GM12891 (cell line): ENCODE results near the gene HCN3.

Experiments
- PAX5 ChIP-seq: IDR thresholded peaks from 2 replicates; pipeline ENCODE4 v1.6.1; 2011; ENCODE audit warnings: low read length, moderate library complexity, mild to moderate bottlenecking; ENCODE audit not compliant: insufficient read depth, severe bottlenecking
- POLR2A ChIP-seq: IDR thresholded peaks from 2 replicates; pipeline ENCODE4 v1.6.1; 2011; ENCODE audit warnings: low read depth, low read length, control low read depth
- POLR2AphosphoS5 ChIP-seq: IDR thresholded peaks from 2 replicates; pipeline ENCODE4 v1.6.1; 2011; ENCODE audit warnings: low read depth, low read length, control low read depth
- TAF1 ChIP-seq: IDR thresholded peaks from 2 replicates; pipeline ENCODE4 v1.6.1; 2011; ENCODE audit warnings: low read depth, low read length, control low read depth

DNA sequence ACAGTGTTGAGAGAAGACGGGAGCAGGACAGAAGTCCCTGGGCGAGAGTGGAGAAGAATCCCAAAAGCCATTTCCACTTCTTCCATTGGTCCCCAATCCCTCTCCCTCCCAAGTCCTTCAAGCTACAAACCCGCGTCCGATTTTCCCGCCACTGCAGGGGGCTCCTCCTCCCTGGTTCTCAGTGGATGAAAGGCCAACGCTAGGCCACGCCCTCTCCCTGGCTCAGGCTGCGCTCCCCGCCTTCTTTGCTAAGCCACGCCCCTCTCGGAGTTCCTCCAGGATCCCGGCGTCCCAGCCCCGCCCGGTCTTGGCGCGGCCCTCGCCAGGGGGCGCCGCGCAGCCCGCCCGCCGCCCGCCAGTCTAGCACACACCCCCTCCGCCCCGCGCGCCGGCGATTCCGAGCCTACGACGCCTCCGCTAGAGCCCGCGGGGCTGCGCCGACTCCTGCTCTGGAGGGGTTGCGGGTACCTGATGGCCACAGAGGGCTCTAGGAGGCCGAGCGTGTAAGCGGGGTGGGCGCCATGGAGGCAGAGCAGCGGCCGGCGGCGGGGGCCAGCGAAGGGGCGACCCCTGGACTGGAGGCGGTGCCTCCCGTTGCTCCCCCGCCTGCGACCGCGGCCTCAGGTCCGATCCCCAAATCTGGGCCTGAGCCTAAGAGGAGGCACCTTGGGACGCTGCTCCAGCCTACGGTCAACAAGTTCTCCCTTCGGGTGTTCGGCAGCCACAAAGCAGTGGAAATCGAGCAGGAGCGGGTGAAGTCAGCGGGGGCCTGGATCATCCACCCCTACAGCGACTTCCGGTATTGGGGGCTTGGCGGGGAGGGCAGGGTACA lies at the start of gene HCN3:
- no peak for TF ChIP-seq POLR2A
- no peak for TF ChIP-seq POLR2AphosphoS5
- TF ChIP-seq TAF1, result no peak
- TF ChIP-seq PAX5, result no peak
